GM18519 (cell line): ENCODE measurements around the gene VBP1.
"Not testable (repeated sequence)": the region's sequence is repeated elsewhere in the genome, so short reads cannot be mapped to it uniquely, and the experiment has no call there.

Experiments used
- ATAC-seq: cut with Tn5 transposase; IDR thresholded peaks from one replicate; pipeline ENCODE4 v1.9.1; 2021; ENCODE audit warnings: mild to moderate bottlenecking, moderate library complexity; ENCODE audit not compliant: unreplicated experiment, low FRiP score

Gene VBP1

DNA sequence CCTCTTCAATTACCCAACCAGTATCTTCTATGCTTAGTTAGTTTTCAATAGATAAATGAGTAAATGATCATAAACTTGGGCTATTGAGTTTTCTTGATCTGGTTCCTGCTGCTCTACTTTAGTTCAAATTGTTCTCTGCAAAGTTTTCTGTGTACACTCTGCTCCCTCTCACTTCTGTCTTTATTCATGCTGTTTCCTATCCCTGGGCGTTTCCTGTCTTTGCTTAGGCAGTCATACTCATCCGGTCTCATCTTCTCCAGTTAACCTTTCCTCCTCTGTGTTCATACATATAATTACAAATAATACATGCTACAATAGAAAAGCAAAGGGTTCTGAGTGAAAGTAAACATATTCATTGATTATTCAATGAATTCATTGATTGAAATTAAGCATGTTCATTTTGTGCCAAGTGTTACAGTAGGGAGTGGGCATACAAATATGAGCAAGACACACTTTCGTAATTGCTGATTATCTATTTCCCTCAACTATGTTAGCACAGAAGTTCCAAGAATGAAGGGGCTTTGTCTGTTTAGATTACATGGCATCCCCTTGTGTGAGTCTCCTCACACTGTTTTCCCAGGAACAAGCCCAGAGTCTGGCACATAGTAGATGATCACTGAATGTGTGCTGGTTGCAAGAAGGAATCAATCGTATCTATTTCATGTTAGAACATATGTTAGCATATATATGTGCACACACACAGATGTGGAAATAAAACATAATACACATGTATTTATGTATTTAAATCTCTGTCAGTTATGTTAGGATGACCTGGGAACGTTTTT is 46.9 kb downstream of the VBP1 start:
- no peak for ATAC-seq

DNA sequence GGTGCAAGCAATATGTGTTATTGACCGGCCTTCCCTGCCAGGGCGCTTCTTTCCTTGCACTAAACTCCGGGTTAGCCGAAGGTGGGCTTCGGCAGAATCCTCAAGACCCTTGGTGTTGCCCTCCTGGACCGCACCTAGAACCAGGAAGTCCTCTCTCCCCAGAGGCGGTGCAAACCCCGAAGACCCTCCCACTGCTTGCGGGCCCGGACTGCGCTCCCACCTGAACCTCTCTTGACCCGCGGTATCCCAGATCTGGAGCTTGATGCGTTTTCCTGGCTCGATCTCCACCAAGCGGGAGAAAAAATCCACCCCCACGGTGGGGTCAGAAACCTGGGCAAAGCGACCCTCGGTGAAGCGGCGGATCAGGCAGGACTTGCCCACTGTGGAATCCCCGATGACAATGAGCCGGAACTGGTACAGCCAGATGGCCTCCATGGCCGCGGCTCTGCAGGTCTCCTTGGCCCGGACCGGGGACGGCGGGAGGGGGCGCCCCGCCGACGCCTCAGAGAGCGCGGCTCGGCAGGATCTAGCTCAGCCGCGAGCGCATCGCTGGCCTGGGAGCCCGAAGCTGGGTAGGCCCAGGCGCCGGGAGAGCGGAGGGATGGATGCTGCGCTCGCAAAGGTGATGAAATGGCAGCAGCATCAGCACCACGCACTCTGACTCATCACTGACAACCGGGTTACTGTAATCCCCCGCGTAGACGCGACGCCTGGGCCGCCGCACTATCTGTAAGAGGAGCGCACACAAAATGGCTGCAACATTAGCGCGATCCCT is 47.8 kb downstream of the VBP1 start, which contains the start of gene RAB39B:
Gene RAB39B (minus strand): TSS at position 638 of the 775 bp plus-strand sequence. CDS start 203 bp downstream, at position 435.
- ATAC-seq = peak; percentile 94

DNA sequence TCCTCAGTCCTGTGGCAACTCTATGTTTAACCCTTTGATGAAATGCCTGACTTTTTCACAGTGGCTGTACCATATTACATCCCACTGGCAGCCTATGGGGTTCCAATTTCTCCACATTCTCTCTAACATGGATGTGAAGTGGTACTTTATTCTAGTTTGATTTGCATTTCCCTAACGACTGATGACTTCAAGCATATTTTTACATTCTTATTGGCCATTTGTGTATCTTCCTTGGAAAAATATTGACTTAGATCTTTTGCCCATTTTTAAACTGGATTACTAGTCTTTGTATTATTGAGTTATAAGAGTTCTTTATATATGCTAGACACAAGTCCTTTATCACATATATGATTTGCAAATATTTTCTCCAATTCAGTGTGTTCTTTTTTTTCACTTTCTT is 50.2 kb downstream of the VBP1 start:
- ATAC-seq = no peak

DNA sequence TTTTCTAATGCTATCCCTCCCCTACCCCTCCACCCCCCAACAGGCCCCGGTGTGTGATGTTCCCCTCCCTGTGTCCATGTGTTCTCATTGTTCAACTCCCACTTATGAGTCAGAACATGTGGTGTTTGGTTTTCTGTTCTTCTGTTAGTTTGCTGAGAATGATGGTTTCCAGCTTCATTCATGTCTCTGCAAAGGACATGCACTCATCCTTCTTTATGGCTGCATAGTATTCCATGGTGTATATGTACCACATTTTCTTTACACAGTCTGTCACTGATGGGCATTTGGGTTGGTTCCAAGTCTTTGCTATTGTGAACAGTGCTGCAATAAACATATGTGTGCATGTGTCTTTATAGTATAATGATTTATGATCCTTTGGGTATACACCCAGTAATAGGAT is 51.7 kb downstream of the VBP1 start:
- not testable (repeated sequence) for ATAC-seq

DNA sequence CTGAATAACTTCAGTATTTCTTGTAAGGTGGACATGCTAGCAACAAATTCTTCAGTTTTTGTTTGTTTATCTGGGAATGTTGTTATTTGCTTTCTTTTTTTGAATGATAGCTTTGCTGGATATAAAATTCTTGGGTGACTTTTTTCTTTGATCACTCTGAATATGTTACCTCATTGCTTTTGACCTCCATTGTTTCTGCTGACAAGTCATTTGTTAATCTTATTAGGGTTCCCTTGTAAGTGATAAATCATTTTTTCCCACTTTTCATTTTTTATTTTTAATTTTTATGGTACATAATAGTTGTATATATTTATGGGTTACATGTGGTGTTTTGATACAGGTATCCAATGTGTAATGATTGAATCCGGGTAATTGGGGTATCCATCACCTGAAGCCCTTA is 54.7 kb downstream of the VBP1 start:
- ATAC-seq = no peak

DNA sequence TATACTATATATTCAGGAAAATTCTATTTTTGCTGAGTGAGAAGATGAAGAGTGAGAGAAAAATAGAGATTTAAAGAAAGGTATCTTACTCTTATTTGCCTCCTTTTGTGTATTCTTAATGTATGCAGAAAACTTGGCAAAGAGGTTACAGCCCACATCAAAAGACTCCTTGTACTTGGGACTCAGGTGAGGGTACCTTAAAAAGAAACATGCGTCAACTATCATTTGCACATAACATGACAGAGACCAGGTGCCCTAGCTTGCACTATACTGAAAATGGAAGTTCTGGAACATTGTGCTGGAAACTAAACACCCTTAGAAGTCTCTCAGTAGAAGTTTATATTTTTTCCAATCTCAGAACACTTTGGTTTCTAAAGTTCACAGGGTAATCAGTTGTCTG is 63.6 kb downstream of the VBP1 start:
- ATAC-seq = no peak
